HL-60 (cell line): ENCODE data around the gene TMEM41B.
A peak's percentile ranks its signal among the peaks of the same experiment; 100 is the strongest.
"Not testable (repeated sequence)": the region's sequence is repeated elsewhere in the genome, so short reads cannot be mapped to it uniquely, and the experiment has no call there.

ENCODE experiments used
- DNase-seq, 2 experiments: peaks; one replicate each; pipeline ENCODE4 v3.0.0-alpha.2; 2010 to 2020; ENCODE audit warnings: low read depth in 1 of 2, low spot score in 1 of 2
- H3K27ac ChIP-seq: fragments of 250-450 bp; sonication (Bioruptor Pico); replicated peaks from 2 replicates; pipeline ENCODE4 v1.5.1; 2020; ENCODE audit warnings: mild to moderate bottlenecking, moderate library complexity
- H3K27me3 ChIP-seq: fragments of 250-450 bp; sonication (Bioruptor Pico); 2 replicates; pipeline ENCODE4 v1.5.1; 2021; ENCODE audit warnings: mild to moderate bottlenecking, moderate library complexity; ENCODE audit not compliant: insufficient read depth, poor library complexity, severe bottlenecking
- H3K4me3 ChIP-seq: replicated peaks from 2 replicates; pipeline ENCODE4 v1.5.1; 2011; ENCODE audit warnings: mild to moderate bottlenecking, control low read depth, low read length; ENCODE audit not compliant: insufficient read depth
- GABPA ChIP-seq: IDR thresholded peaks from 2 replicates; pipeline ENCODE4 v1.6.1; 2012; ENCODE audit warnings: low read depth
- POLR2AphosphoS5 ChIP-seq: IDR thresholded peaks from 2 replicates; pipeline ENCODE4 v1.6.1; 2012; ENCODE audit warnings: low read depth
- SPI1 ChIP-seq: IDR thresholded peaks from 2 replicates; pipeline ENCODE4 v1.6.1; 2012; ENCODE audit warnings: low read depth, mild to moderate bottlenecking, borderline replicate concordance
- TF ChIP-seq, protein P1 (sequence below): IDR thresholded peaks from 2 replicates; pipeline ENCODE4 v1.6.1; 2012; ENCODE audit warnings: low read depth; ENCODE audit not compliant: insufficient replicate concordance
- TF ChIP-seq, protein P2 (sequence below): IDR thresholded peaks from one replicate; pipeline ENCODE4 v1.5.1; 2011; ENCODE audit warnings: low read length, control low read depth, inconsistent platforms; ENCODE audit not compliant: insufficient read depth

Gene TMEM41B

DNA sequence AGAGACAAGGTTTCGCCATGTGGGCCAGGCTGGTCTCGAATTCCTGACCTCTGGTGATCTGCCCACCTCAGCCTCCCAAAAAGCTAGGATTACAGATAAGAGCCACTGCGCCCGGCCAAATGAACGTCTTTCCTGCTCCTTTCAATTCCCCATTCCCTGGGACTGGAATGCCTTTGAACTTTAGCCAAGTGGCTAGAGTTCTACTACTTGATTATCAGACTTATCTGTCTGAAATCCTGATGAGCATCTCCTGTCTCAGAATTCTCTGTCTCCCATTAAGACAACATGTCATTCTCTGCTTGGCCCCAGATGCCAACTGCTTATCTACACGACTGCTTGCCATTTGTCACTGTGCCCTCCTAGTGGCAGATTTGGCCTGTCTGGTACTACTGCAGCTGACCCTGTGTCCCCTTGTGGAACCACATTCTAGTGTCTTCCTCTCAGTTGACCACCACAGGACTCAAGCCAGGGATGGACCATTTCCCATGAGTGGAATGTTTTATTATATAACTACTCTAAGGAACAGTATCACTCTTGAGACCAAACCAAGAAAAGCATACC is 37.0 kb upstream of the TMEM41B start:
- TF ChIP-seq, protein P1, sequence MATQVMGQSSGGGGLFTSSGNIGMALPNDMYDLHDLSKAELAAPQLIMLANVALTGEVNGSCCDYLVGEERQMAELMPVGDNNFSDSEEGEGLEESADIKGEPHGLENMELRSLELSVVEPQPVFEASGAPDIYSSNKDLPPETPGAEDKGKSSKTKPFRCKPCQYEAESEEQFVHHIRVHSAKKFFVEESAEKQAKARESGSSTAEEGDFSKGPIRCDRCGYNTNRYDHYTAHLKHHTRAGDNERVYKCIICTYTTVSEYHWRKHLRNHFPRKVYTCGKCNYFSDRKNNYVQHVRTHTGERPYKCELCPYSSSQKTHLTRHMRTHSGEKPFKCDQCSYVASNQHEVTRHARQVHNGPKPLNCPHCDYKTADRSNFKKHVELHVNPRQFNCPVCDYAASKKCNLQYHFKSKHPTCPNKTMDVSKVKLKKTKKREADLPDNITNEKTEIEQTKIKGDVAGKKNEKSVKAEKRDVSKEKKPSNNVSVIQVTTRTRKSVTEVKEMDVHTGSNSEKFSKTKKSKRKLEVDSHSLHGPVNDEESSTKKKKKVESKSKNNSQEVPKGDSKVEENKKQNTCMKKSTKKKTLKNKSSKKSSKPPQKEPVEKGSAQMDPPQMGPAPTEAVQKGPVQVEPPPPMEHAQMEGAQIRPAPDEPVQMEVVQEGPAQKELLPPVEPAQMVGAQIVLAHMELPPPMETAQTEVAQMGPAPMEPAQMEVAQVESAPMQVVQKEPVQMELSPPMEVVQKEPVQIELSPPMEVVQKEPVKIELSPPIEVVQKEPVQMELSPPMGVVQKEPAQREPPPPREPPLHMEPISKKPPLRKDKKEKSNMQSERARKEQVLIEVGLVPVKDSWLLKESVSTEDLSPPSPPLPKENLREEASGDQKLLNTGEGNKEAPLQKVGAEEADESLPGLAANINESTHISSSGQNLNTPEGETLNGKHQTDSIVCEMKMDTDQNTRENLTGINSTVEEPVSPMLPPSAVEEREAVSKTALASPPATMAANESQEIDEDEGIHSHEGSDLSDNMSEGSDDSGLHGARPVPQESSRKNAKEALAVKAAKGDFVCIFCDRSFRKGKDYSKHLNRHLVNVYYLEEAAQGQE: no peak
- TF ChIP-seq, protein P2, sequence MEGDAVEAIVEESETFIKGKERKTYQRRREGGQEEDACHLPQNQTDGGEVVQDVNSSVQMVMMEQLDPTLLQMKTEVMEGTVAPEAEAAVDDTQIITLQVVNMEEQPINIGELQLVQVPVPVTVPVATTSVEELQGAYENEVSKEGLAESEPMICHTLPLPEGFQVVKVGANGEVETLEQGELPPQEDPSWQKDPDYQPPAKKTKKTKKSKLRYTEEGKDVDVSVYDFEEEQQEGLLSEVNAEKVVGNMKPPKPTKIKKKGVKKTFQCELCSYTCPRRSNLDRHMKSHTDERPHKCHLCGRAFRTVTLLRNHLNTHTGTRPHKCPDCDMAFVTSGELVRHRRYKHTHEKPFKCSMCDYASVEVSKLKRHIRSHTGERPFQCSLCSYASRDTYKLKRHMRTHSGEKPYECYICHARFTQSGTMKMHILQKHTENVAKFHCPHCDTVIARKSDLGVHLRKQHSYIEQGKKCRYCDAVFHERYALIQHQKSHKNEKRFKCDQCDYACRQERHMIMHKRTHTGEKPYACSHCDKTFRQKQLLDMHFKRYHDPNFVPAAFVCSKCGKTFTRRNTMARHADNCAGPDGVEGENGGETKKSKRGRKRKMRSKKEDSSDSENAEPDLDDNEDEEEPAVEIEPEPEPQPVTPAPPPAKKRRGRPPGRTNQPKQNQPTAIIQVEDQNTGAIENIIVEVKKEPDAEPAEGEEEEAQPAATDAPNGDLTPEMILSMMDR: no peak
- Histone ChIP-seq H3K27me3 (no peaks in the 10 kb centered on the region), H3K27ac (no peak overlapping the region), H3K4me3 (no peak overlapping the region)
- no peak for DNase-seq

DNA sequence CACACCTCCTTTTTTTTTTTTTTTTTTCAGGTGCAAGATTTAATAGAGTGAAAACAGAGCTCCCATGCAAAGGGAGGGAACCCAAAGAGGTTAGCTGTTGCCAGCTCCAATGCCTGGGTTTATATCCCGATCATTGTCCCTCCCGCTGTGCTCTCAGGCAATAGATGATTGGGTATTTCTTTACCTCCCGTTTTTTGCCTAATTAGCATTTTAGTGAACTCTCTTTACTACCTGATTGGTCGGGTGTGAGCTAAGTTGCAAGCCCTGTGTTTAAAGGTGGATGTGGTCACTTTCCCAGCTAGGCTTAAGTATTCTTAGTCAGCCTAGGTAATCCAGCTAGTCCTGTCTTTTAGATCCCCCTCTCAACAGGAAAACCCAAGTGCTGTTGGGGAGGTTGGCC is 33.4 kb upstream of the TMEM41B start:
- DNase-seq, H3K4me3 ChIP-seq, H3K27me3 ChIP-seq, H3K27ac ChIP-seq: not testable (repeated sequence)

DNA sequence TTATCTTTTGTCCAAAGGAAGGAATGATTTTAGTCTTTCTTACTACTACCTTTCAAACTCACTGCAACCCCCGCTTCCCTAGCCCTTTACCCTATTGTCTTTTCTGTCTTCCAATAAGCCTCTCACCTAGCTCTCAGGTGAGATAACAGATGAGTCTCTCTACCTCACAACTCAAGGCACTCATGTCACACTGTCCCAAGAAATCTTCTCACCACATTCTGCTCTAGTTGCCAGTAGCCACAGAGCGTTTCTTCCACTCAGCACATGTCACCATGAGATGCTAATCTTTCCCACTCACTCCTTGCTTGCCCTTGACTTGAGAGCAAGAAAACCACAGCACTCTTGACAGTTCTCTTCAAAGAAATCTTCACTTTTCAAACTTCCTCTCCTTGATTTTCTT is 32.7 kb upstream of the TMEM41B start:
- Histone ChIP-seq H3K27ac (no peak overlapping the region), H3K4me3 (no peak overlapping the region), H3K27me3 (no peaks in the 10 kb centered on the region)
- peak in 1 of 2 experiments; percentile 15 for DNase-seq
- TF ChIP-seq POLR2AphosphoS5: no peak
- TF ChIP-seq, protein P2: no peak
- TF ChIP-seq SPI1: no peak
- TF ChIP-seq, protein P1: no peak
- TF ChIP-seq GABPA: no peak

DNA sequence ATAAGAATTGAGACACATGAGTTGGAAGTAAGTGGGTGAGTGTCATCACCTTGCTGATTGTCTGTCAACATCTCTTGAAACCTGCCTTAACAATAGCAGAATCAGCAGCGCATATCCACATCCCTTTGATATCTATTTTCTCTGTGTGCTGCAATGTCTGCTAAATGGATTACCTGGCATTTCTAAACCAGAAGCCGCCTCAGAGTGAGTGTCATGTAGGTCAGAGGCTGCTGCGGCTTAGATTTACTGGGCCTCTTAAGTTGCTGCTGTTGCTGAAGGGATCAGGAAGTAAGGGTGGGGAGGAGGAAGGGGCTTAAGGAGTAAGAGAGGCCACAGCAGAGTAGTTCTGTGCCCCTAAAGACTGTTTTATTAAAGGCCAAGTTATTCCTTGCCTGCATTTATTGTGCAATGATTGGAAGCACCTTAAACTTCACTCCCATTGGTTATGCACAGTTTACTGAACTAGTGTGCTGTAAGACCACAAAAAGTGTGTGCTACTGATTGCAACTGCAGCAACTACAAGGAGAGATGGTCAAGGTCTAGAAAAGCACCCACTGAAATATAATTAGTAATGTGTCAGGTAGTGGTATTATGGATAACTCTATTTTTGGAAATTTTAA is 29.8 kb upstream of the TMEM41B start:
- TF ChIP-seq POLR2AphosphoS5 (no peak), GABPA (no peak), SPI1 (no peak)
- TF ChIP-seq, protein P1: no peak
- TF ChIP-seq, protein P2: no peak
- H3K27ac ChIP-seq: no peak overlapping the region
- DNase-seq: no peak
- no peaks in the 10 kb centered on the region for H3K27me3 ChIP-seq
- no peak overlapping the region for H3K4me3 ChIP-seq
